Heart left ventricle (tissue), 16 donors: Measurements from ENCODE around the gene CCL22. TPM values are rescaled to one million over a fixed set of nuclear protein-coding genes. Genes with fewer than 3 reads are reported as not detected.

ENCODE experiments used
- ATAC-seq, 4 donors: fragments of 200-7000 bp; cut with Tn5 transposase; one replicate each; pipeline ENCODE4 v1.9.1; 2020 to 2022; ENCODE audit warnings: moderate library complexity in 4 of 4, mild to moderate bottlenecking in 3 of 4, moderate number of reproducible peaks in 1 of 4
- DNase-seq, 5 donors: peaks; one replicate each; pipeline ENCODE4 v3.0.0-alpha.2; 2020
- H3K27ac ChIP-seq, 12 donors: fragments of 200-600 bp; sonication (generic) in 4 of 12; one replicate each; pipeline versions ENCODE4 v1.5.0 to v1.8.0; 2016 to 2022; ENCODE audit warnings: mild to moderate bottlenecking in 2 of 12
- H3K27me3 ChIP-seq, 9 donors: fragments of 200-600 bp; sonication (generic) in 2 of 9; one replicate each; pipeline versions ENCODE4 v1.5.1 to v1.8.0; 2016 to 2022; ENCODE audit warnings: mild to moderate bottlenecking in 3 of 9
- H3K36me3 ChIP-seq, 9 donors: fragments of 200-600 bp; sonication (generic) in 2 of 9; one replicate each; pipeline versions ENCODE4 v1.5.0 to v1.8.0; 2018 to 2022; ENCODE audit warnings: mild to moderate bottlenecking in 2 of 9
- H3K4me1 ChIP-seq, 12 donors: fragments of 200-600 bp; sonication (generic) in 4 of 12; one replicate each; pipeline versions ENCODE4 v1.5.0 to v1.8.0; 2016 to 2022; ENCODE audit warnings: mild to moderate bottlenecking in 3 of 12
- H3K4me3 ChIP-seq, 12 donors: fragments of 200-600 bp; sonication (generic) in 4 of 12; one replicate each; pipeline versions ENCODE4 v1.5.0 to v1.8.0; 2017 to 2022; ENCODE audit warnings: mild to moderate bottlenecking in 9 of 12, moderate library complexity in 4 of 12
- H3K9me3 ChIP-seq, 12 donors: fragments of 200-600 bp; sonication (generic) in 4 of 12; one replicate each; pipeline versions ENCODE4 v1.5.0 to v1.8.0; 2016 to 2022; ENCODE audit warnings: mild to moderate bottlenecking in 1 of 12
- POLR2A ChIP-seq, 2 donors: fragments of 450-650 bp; IDR thresholded peaks; one replicate each; pipeline ENCODE4 v1.6.1; 2017; ENCODE audit warnings: antibody characterized with exemption in 2 of 2, mild to moderate bottlenecking in 2 of 2, moderate library complexity in 2 of 2
- WGBS, 4 donors: extraction: QIAGEN DNeasy Blood & Tissue Kit in 2 of 4; methylation state at CpG; one replicate each; pipeline versions ENCODE4 v1.1.5 to v1.1.7; 2013 to 2018; 5-methylcytosine and 5-hydroxymethylcytosine counted together
- intact Hi-C, 10 donors: fragments of 100-400 bp; cut with DNase I; formaldehyde crosslinking; loops; one replicate each; pipeline versions ENCODE4 v1.11.1 to v1.14.2; 2022
- polyA plus RNA-seq, 2 donors: library from polyadenylated mRNA; stranded (reverse); fragments of 200-250 nt; gene quantifications; one replicate each; pipeline ENCODE4 v1.2.3, GENCODE V29; 2013
- total RNA-seq, 9 donors: library from RNA; depleted of rRNA in 2 of 9; stranded (reverse); fragments of >200 nt in 2 of 9; fragmentation: NEBNext Ultra II Directional in 3 of 9; extraction: Animal tissue kit (Norgen Biotek cat#: 25700) in 3 of 9; gene quantifications; one replicate each; pipeline versions ENCODE4 v1.1.0 to v1.2.4, GENCODE V29; 2016 to 2023
- TF ChIP-seq, protein P1 (sequence below), 12 donors: fragments of 200-600 bp; sonication (generic) in 4 of 12; IDR thresholded peaks; one replicate each; pipeline versions ENCODE4 v1.5.0 to v1.8.0; 2018 to 2022; ENCODE audit warnings: antibody characterized with exemption in 12 of 12, mild to moderate bottlenecking in 5 of 12
- donor health status: ischemic (EF 13 %, LVEDD 7.1; RV severe dilation, severe dysfunction).
- donor health status: healthy with polysubstance abuse.
- donor health status: DM: no; HTN: yes; CAD: no.
- donor health status: DM: no; HTN: no; CAD: no.
- donor health status: ischemic (EF 25% LVEDD 6.9; RV normal size, moderate dysfunction).
- donor health status: ischemic (EF 25% LVEDD 5.7; RV mildly dilated, moderate dysfunction).
- donor health status: healthy.
- donor health status: DM: yes; HTN: yes; CAD: no.
- donor health status: ischemic (EF 35%, LVEDD 5.7; RV mildly dilated, moderate dysfunction).
- donor health status: nonischemic (EF 11% LVEDD 7.7; RV severe dilation, severe dysfunction).
- donor health status: DM: yes; HTN: yes; CAD: no.
- donor health status: PGD.
- donor health status: ischemic (EF 29% LVEDD 5.4; RV normal size, mild dysfunction).
- donor health status: nonischemic (EF 23%, LVEDD 6.1; RV moderate dilation, normal function).

Gene CCL22
- total and polyA plus RNA-seq, 11 donors = 0.06 to 0.24 (median 0.12) TPM; not detected in 5

DNA sequence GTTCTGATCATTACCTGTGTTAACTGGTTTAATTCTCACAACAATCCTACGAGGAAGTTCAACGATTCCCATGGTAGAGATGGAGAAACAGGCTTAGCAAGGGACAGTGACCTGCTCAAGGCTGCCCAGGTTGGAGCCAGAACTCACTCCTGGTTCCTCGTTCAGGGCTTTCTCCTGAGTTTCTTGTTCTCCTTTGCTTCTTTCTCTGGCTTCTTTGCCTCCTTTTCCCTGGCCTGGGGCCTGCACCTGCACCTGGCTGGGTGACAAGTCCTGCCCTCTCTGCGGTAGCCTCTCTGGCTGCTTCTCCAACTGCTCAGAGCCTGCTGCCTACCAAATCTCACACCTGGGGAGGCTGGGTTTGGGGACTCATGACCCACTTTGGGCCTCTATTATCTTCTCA, 2.8 kb downstream of the CCL22 start:
- ATAC-seq (no peak), DNase-seq (no peak)
- Histone ChIP-seq H3K4me3 (no peak overlapping the region), H3K9me3 (no peaks in the 10 kb centered on the region), H3K4me1 (peaks cover 0 to 13% (median 2%) of the 10 kb centered on the region in 12 donors), H3K27ac (no peak overlapping the region), H3K27me3 (no peaks in the 10 kb centered on the region), H3K36me3 (no peaks in the 10 kb centered on the region)
- 77 to 87% (median 86%) methylated on average over 4 of the region's 4 CpGs for WGBS, 4 donors
- no peak for TF ChIP-seq POLR2A (IDR thresholded peaks at IDR 0.05)
- TF ChIP-seq, protein P1, sequence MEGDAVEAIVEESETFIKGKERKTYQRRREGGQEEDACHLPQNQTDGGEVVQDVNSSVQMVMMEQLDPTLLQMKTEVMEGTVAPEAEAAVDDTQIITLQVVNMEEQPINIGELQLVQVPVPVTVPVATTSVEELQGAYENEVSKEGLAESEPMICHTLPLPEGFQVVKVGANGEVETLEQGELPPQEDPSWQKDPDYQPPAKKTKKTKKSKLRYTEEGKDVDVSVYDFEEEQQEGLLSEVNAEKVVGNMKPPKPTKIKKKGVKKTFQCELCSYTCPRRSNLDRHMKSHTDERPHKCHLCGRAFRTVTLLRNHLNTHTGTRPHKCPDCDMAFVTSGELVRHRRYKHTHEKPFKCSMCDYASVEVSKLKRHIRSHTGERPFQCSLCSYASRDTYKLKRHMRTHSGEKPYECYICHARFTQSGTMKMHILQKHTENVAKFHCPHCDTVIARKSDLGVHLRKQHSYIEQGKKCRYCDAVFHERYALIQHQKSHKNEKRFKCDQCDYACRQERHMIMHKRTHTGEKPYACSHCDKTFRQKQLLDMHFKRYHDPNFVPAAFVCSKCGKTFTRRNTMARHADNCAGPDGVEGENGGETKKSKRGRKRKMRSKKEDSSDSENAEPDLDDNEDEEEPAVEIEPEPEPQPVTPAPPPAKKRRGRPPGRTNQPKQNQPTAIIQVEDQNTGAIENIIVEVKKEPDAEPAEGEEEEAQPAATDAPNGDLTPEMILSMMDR (IDR thresholded peaks at IDR 0.05) = no peak
- intact Hi-C loops = no loop called here

DNA sequence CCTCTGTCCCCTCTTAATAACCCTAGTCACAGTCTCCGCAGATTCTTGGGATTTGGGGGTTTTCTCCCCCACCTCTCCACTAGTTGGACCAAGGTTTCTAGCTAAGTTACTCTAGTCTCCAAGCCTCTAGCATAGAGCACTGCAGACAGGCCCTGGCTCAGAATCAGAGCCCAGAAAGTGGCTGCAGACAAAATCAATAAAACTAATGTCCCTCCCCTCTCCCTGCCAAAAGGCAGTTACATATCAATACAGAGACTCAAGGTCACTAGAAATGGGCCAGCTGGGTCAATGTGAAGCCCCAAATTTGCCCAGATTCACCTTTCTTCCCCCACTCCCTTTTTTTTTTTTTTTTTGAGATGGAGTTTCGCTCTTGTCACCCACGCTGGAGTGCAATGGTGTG, 5.6 kb downstream of the CCL22 start:
- DNase-seq = no peak
- ATAC-seq = no peak
- WGBS, 4 donors = 94 to 98% (median 98%) methylated on average over 3 of the region's 3 CpGs
- no peak overlapping the region for H3K27ac ChIP-seq
- H3K4me1 ChIP-seq = peaks cover 0 to 22% (median 10%) of the 10 kb centered on the region in 12 donors
- H3K9me3 ChIP-seq = no peaks in the 10 kb centered on the region
- H3K4me3 ChIP-seq = no peak overlapping the region
- no peaks in the 10 kb centered on the region for H3K36me3 ChIP-seq
- intact Hi-C loops = no loop called here
- no peaks in the 10 kb centered on the region for H3K27me3 ChIP-seq
- TF ChIP-seq, protein P1 (IDR thresholded peaks at IDR 0.05) = no peak
- no peak for TF ChIP-seq POLR2A (IDR thresholded peaks at IDR 0.05)

DNA sequence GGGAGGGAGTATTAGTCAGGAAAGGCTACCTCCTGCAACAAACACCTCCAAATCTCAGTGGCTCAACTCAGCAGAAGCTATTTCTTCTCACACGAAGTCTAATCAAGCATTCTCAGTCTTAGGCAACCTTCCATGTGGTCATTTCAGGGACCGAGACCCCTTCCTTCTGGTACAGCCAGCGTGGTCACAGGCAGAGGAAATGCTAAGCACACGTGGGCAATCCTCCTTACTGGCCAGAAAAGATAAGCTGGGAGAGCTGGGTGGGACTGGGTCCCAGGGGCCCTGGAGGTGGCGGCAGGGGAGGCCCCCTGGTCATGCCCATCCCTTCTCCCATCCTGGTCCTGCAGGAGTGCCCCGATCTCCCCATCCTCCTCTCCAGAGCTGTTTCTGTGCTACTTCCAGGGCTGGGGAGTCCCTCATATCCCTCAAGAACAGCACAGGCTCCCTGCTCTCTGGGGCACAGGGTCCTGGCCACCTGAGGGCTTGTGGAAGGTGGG, 8.0 kb downstream of the CCL22 start:
- TF ChIP-seq, protein P1 (IDR thresholded peaks at IDR 0.05) = no peak
- TF ChIP-seq POLR2A (IDR thresholded peaks at IDR 0.05) = no peak
- ATAC-seq (peak; percentile 5 to 52 (median 36)), DNase-seq (no peak)
- WGBS, 4 donors = 20 to 63% (median 36%) methylated on average over 3 to 6 of the region's 6 CpGs
- H3K27me3 ChIP-seq = no peaks in the 10 kb centered on the region
- H3K4me1 ChIP-seq = peaks cover 0 to 24% (median 12%) of the 10 kb centered on the region in 12 donors
- intact Hi-C loops = loop anchor here in 2 of 10 donors (5.0 kb wide), 1 partner anchor 49 kb away; no protein-coding TSS in a partner anchor
- H3K27ac ChIP-seq = peak overlapping the region in 9 of 12 donors; percentile 1 to 63 (median 47)
- H3K36me3 ChIP-seq = no peaks in the 10 kb centered on the region
- H3K9me3 ChIP-seq = no peaks in the 10 kb centered on the region
- no peak overlapping the region for H3K4me3 ChIP-seq

DNA sequence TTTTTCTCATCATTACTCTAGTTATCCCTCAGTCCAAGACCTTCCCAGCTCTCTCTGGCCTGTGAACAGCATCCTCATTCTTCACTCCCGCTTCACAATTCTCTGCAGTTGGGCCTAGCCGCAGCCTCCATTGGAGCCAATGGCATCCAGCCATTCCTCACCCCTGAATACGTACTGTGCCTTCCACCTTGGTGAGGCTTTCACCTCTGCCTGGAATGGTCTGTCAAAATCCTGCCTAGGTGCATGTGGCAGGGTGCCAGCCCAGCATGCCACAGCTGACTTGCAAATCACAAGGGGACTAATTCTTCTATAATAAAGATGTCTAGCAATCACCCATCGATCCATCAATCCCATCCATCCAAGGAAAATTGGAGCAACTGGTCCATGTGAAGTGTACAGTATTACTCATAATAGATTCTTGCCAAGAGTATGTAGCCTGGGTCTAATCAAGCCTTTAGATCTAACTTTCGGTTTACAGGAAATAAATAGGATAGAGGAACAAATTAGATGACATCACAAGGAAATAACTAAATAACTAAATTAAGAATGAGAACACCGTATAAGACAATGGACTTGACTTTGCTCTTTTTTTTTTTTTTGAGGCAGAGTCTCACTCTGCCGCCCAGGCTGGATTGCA, 8.7 kb downstream of the CCL22 start:
- no peak for TF ChIP-seq POLR2A (IDR thresholded peaks at IDR 0.05)
- TF ChIP-seq, protein P1 (IDR thresholded peaks at IDR 0.05) = no peak
- H3K27me3 ChIP-seq = no peaks in the 10 kb centered on the region
- peaks cover 0 to 31% (median 18%) of the 10 kb centered on the region in 12 donors for H3K4me1 ChIP-seq
- H3K9me3 ChIP-seq = no peaks in the 10 kb centered on the region
- intact Hi-C loops = loop anchor here in 2 of 10 donors (5.0 kb wide), 1 partner anchor 50 kb away; no protein-coding TSS in a partner anchor
- 63 to 73% (median 69%) methylated on average over 7 of the region's 7 CpGs for WGBS, 4 donors
- no peak overlapping the region for H3K4me3 ChIP-seq
- H3K36me3 ChIP-seq = no peaks in the 10 kb centered on the region
- no peak for DNase-seq
- peak in 2 of 4 donors; percentile 28 to 74 for ATAC-seq
- H3K27ac ChIP-seq = peak overlapping the region in 10 of 12 donors; percentile 23 to 74 (median 57)
